Globus pallidus (tissue), 1 donor: ENCODE measurements around the gene TRABD2B.

Experiments
- DNase-seq: peaks from one replicate; pipeline ENCODE4 v3.0.0-alpha.2; 2015; ENCODE audit warnings: low spot score

Gene TRABD2B

GRCh38 chr1:47725000-47725473 lies 272.1 kb downstream of the TRABD2B start:
- DNase-seq: no peak

DNA sequence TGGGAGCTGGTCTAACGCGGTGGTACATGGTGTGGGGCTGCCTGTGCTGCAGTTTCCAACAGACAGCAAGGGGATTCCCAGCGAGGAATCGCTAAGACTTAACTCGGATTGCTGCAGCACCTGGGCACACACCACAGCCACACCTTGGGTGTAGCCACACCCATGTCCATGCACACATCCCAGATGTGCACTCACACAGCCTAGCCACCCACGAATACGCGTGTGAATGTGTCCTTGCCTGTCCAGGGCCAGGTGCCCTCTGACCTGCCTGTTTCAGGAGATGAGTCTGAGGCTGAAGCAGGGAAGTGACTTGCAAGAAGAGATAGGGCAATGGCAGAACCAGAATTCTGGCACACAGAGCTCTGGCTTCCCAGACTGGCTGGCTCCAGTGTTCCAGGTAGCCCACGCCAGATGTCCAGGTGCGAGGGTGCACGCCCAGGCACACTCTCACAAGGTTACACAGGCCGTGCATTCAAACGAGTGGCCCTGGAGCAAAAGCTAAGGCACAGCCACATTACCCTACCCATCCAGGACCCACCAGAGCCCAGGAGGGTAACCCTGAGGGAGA lies 272.7 kb downstream of the TRABD2B start:
- no peak for DNase-seq

DNA sequence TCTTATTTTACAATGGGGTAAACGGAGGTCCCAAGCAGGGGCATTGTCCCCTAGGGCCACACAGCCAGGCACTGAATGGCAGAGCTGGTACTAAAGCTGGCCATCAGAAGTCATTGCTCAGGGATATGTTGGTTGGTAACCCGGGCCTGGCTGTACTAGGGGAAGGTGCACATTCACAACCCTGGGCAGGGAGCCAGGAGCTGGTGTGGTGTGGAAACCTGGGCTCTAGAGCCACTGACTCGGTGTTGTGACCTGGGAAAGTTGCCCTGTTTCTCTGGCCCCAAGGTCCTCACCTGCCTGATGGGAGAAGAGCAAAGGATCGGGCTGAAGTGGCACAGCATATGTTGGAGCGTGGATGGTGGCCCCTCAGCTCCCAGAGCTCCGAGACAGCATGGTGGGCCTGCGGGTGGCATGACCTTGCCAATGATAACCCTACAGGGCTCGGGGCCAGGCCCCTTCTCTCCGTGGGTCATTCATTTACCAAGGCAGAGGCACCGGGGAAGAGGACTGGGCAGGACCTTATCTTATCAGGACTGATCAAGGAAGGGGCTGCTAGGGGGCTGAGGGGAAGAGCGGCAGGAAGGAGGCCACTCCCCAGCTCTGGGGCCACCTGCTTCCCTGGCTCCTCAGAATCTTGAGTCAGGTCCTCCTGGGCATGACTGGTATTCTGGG lies 274.1 kb downstream of the TRABD2B start:
- DNase-seq: no peak

DNA sequence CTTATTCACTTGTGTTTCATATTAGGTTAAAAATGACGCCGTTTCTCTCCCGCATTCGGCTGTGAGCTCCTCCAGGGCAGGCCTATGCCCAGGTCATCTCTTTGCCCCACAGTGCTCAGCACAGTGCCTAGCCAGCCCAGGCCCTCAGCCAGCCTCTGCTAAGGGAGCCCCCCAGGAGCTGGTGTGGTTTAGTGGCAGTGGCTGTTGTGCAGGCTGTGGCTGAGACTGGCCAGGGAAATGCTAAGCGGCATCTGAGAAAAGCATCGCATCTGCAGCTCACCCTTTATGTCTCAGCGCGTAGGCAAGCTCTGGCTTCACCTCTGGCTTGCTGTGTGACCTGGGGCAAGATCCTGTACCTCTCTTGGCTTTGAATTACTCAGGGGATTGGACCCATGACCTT lies 275.1 kb downstream of the TRABD2B start:
- no peak for DNase-seq

DNA sequence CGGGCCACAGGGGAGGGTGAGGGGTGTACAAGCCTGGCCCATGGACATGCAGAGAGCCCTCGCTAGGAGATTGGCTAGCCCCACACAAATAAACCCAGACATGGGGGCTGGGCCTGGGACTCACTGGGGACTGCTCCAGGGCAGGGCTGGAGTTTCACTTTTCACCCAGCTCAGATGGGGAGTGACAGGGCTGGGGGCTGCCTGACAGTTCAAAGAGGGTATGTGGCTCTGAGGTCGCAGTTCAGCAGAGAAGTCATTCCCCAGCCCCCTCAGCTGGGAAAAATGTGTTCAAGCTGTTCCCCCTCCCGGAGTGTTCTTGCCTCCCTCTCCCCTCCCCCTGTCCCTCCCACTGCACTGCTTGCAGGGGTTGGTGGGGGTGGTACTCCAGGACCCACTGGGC lies 277.1 kb downstream of the TRABD2B start:
- no peak for DNase-seq

GRCh38 chr1:47717341-47717740 lies 279.8 kb downstream of the TRABD2B start:
- DNase-seq: no peak

- no peak for DNase-seq
These were observed 283.0 kb downstream of the TRABD2B start for GRCh38 chr1:47713975-47714767.

DNA sequence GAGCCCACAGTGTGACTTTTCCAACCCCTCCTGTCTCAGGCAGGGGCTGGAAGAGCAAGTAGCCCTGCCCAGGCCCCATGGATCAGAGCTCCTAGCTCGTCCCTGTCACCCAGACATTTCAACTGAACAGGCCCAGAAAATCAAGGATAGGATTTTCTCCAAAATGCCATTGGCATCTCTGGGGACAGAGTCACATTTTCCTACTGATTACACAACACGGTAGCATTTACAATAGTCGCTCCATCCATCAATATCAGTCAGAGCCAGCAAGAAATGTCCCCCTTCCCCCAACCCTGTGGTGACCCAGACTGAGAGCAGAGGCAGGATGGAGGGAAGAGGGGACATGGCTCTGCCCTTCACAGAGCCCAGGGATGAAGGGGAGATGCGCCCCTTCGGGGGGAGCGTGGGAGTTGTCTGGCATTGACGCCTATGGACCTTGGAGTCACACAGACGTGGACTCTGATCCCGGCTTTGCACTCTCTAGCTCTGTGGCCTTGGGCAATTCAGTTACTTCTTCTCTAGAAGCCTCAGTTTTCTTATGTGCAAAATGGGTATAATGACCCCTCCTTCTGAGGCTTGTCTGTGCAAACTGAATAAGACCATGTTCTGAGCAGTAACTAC lies 283.7 kb downstream of the TRABD2B start:
- no peak for DNase-seq

DNA sequence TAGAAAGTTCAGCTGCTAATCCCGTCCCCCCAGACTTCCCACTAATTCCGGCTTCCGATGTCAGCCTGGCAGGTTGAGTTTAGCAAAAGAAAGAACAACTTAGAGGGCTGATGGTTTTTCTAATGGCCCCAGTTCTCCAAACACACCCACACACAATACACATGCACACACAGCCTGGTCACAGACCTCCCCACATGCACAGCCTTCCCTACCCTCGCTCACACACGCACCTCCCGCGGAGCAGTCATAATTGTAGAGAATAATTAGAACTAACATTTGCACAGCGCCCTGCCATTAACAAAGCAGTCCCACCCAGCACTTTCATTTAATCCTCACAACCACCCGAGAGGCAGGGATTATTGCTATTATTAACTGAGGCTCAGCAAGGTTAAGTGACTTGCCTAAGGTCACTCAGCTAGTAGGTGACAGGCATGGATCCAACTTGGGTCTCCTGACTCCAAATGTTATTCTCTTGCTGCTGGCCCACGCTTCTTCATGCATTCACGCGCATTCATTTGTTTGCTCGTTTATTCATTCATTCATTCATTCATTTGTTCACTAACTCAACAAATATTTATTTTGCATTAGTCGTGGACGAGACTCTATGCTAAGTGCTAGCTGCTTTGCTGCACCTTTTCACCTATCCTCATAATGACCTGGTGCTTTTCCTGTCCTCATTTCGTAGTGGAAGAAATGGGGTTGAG lies 284.4 kb downstream of the TRABD2B start:
- no peak for DNase-seq

GRCh38 chr1:47711848-47712492 lies 285.2 kb downstream of the TRABD2B start:
- no peak for DNase-seq

DNA sequence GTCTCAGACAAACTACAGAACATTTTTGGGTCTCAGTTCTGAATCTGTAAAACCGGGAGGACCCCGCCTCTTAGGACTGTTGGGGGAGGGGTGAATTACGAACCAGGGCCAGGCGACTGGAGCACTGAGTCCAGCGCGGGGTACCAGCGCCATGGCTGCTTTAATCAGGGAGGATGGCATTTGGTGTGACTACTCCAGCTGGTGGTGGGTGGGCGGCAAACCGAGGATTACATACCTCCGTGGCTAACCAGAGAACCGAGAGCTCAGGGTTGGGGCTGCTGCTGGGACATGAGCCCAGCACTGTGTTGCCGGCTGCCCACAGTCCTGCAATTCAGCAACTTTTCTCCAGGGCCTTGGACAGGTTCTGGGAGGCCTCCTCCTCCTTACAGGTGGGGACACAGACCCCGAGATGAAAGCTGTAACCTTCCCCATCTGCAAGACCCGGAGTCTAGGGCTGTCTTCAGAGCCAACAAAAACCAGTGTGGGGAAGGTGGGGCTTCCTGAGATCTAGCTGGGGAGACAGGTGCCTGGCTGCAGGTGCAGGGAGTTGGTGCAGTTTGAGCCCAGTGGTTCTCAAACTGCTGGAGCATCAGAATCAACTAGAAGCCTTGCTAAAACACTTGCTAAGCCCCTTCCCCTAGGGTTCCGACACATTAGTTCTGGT lies 285.9 kb downstream of the TRABD2B start:
- no peak for DNase-seq
